HepG2 (cell line): ENCODE results near the gene TRIM44.

Experiments
- TEAD2 ChIP-seq: sonication (generic); formaldehyde crosslinking; IDR thresholded peaks from 2 replicates; pipeline ENCODE4 v1.9.0; 2021; ENCODE audit warnings: missing genetic modification reagents
- TF ChIP-seq, protein P1 (sequence below), 2 experiments: IDR thresholded peaks; 2 replicates each; pipeline ENCODE4 v1.6.1; 2011 to 2012; ENCODE audit warnings: low read length in 2 of 2, borderline replicate concordance in 1 of 2, low read depth in 1 of 2, mild to moderate bottlenecking in 1 of 2, moderate library complexity in 1 of 2
- TF ChIP-seq, protein P2 (sequence below): sonication (generic); formaldehyde crosslinking; IDR thresholded peaks from 2 replicates; pipeline ENCODE4 v1.4.0; 2020; ENCODE audit warnings: mild to moderate bottlenecking, missing genetic modification reagents

DNA sequence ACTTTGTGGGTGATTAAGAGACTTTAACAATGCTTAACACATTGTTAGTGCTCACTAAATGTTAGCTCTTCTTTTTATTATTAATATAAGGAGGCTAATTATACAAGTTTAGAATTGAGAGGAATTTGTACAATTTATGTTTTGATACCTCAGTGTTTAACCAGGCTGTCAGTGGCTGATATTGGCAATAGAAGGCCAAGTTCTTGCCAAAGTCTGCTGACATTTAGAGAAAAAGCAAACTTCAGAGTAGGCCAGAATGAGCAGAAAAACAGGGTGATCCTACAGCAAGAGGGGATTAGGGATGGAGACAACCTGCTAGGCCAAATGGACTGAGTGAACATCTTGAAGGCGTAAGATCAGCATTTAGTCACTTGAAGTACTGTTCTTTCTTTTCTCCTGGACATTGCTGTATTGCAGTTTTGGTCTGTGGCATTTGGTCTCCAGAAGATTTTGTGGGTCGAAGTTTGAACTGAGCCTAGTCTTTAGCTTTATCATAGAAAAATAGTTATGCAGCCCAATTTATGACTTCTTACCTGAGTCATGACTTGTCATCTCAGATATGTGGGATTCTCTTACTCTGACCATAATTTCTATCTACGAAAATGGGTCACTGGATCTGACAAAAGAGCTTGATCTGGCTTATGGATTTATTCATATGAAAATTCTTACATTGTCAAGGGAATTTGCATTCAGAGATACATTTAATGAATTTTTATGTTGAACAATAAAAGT lies 9.0 kb downstream of the TRIM44 start:
- no peak for TF ChIP-seq TEAD2
- TF ChIP-seq, protein P1, sequence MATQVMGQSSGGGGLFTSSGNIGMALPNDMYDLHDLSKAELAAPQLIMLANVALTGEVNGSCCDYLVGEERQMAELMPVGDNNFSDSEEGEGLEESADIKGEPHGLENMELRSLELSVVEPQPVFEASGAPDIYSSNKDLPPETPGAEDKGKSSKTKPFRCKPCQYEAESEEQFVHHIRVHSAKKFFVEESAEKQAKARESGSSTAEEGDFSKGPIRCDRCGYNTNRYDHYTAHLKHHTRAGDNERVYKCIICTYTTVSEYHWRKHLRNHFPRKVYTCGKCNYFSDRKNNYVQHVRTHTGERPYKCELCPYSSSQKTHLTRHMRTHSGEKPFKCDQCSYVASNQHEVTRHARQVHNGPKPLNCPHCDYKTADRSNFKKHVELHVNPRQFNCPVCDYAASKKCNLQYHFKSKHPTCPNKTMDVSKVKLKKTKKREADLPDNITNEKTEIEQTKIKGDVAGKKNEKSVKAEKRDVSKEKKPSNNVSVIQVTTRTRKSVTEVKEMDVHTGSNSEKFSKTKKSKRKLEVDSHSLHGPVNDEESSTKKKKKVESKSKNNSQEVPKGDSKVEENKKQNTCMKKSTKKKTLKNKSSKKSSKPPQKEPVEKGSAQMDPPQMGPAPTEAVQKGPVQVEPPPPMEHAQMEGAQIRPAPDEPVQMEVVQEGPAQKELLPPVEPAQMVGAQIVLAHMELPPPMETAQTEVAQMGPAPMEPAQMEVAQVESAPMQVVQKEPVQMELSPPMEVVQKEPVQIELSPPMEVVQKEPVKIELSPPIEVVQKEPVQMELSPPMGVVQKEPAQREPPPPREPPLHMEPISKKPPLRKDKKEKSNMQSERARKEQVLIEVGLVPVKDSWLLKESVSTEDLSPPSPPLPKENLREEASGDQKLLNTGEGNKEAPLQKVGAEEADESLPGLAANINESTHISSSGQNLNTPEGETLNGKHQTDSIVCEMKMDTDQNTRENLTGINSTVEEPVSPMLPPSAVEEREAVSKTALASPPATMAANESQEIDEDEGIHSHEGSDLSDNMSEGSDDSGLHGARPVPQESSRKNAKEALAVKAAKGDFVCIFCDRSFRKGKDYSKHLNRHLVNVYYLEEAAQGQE (IDR thresholded peaks at IDR 0.05; ENCODE audit: borderline replicate concordance in 1 of 2, low read depth in 1 of 2, low read length in 2 of 2), result no peak
- TF ChIP-seq, protein P2, sequence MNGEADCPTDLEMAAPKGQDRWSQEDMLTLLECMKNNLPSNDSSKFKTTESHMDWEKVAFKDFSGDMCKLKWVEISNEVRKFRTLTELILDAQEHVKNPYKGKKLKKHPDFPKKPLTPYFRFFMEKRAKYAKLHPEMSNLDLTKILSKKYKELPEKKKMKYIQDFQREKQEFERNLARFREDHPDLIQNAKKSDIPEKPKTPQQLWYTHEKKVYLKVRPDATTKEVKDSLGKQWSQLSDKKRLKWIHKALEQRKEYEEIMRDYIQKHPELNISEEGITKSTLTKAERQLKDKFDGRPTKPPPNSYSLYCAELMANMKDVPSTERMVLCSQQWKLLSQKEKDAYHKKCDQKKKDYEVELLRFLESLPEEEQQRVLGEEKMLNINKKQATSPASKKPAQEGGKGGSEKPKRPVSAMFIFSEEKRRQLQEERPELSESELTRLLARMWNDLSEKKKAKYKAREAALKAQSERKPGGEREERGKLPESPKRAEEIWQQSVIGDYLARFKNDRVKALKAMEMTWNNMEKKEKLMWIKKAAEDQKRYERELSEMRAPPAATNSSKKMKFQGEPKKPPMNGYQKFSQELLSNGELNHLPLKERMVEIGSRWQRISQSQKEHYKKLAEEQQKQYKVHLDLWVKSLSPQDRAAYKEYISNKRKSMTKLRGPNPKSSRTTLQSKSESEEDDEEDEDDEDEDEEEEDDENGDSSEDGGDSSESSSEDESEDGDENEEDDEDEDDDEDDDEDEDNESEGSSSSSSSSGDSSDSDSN (CRISPR knock-in tag), result no peak
